Pons (tissue), 1 donor: ENCODE data around the gene COL17A1.

Experiments
- DNase-seq: peaks from one replicate; pipeline ENCODE4 v3.0.0-alpha.2; 2016; ENCODE audit warnings: low spot score

Gene COL17A1

DNA sequence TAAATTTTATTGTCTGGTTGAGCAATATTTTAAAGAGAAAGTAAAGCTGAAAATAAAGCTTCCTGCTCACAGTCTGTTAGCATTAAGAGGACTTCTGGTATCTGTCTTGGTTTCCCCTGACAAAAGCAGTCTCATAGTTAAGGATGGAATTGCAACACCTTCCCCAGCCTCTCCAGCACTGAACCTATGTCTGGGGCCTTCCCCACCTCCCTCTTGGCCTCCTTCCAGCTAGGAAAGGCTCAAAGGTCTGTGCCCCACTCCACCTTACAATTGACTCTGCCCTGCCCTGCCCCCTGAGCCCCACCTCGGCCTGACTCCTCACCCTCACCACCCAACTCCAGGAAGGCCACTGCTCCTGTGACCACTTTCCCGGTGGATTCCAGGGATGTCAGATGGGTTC lies 33.2 kb downstream of the COL17A1 start:
- no peak for DNase-seq

DNA sequence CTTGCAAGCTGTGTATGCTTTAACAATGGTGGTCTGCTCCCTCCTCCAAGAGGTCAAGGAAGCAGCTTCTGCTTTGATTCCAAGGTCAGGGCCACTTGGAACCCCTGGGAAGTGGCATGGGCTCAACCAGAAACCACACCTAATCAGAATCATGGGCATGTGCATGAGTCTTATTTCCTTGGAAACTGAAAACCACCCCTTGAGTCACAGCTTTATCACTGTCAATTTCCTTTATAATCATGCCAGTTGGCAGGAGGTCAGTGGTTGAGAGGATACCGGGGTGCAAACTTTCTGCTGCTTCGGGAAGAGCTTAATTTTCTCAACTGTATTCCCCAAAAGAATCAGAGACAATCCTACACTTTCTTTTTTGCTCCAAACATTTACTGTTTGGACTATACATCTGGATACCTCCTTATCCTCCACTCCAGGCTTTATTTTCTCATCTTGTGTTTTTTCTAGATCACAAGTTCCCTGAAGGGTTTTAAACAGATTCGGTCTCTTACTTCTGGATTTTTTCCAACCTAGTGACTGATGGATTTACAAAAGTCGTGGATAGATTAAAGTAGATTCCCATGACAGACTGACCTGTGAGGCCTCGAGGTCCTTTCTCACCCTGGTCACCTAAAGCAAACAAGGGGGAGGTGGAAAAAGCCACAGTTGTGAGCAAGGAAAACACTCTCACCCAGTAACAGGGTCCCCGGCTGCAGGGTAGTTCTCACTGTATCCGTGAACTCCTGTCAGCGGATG lies 36.0 kb downstream of the COL17A1 start:
- DNase-seq, result no peak

- no peak for DNase-seq
These were observed 39.0 kb downstream of the COL17A1 start for GRCh38 chr10:104046651-104047050.

DNA sequence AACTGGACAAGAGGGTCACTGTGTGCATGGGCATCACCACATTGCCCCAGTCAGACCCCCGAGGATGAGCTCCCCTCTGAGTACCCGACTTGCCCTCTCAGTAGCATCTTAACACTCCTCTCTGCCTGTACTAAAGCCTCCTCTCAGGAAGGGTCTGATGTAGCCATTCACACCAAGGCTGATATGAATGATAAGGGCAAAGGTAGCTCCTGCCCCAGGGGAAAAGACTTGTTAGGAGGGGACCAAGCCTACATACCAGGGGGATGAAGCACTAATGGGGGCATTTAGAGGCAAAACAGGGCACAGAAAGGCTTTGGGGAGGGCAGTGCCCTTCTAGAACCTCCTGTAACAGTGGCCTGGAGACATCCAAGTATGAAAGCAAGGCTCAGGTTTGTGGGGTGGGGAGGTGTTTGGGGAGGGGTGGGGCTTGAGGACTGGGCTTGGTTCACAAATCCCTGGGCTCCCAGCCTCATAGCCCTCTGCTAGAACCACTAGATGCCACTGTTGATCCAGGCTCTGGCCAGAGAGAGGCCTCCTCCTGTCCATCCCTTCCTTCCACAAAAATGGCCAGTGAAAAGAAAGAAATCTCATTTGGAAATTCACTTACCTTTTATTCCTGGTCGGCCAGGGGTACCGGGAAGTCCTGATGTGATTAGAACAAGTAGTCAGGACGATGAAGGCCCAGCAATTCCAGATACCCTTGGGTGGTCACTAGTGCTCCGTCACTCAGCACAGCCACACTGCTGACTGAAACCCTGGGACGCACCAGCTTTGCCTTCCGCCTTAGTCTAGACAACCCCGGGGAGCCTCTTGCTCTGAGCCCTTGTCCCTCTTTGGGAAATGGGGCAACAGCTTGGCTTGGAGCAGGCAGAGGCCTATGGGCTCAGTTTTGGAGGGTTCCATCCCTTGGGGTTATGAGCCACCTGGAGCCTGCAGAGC lies 40.3 kb downstream of the COL17A1 start:
- DNase-seq, result peak; percentile 86

GRCh38 chr10:104043854-104044253 lies 41.8 kb downstream of the COL17A1 start:
- DNase-seq, result no peak

DNA sequence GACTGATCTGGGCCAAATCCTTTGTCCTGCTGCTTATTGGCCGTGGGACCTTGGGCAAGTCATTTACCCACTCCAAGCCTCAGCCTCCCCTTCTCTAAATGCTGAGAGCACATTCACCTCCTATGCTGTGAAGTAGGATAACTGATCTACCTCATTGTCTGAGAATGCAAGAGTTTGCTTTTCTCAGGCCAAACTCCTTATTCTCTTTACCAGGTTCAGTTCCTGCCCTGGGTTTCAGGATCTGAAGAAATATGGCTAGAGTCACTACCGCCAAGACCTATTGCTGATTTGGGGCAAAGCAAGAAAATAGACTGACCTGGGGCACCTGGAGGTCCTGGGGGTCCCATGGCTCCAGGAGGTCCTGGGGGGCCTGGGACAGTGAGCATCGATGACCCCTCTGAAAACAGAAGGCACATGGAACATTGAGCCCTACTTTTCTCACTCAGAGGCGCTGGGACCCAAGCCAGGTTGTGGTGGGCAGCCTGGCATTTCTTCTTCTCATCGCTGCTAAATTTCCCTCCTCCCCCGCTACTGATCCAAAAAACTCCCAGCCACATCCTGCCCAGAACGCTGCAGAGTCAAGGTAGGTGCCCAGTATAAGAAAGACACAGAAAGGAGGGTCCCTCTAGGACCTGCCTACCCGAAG lies 42.4 kb downstream of the COL17A1 start:
- DNase-seq, result no peak

DNA sequence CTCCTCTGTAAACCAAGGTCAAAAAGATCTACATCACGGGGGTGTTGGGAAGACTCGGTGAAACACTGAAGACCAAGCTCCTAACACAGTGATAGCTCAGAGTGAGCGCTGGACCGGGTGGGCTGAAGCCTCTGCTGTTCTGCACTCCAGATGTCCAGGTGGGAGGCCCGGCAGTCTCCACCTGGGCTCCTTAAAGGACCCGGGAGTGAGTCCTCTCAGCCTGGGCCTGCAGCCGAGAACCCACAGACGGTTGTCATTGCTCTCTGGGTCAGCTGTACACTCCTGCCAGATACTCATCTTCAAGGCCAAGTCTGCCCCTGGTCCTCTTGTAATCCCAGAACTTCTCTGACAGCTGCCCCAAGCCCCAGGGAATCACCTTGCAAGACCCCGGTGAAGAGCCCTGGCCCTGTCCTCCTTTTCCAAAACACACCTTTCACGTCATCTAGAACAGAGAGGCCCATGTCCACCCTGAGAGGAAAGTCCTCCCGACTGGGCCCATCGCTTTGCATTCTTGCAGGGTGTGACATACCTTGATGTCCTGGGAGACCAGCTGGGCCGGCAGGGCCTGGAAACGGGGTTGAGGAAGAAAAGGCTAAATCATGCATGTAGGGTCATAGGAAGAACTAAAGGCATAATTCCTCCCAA lies 43.7 kb downstream of the COL17A1 start:
- DNase-seq, result no peak

- no peak for DNase-seq
These were observed 44.6 kb downstream of the COL17A1 start for GRCh38 chr10:104040862-104041789.

DNA sequence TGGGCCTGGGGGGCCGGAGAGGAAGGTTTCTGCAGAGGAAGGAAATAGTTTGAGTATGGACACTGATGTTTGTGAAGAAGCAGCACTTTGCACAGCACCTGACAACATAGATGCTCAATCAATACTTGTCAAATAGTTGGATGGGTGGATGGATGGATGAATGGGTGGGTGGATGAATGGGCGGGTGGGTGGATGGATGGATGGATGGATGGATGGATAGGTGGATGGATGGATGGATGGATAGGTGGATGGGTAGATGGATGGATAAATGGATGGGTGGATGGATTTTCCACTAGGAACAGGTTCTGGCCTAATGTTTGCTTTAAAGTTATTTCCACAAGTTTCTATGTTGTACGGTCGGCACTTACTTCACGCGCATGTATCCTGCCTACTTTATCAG lies 45.3 kb downstream of the COL17A1 start:
- DNase-seq, result no peak

DNA sequence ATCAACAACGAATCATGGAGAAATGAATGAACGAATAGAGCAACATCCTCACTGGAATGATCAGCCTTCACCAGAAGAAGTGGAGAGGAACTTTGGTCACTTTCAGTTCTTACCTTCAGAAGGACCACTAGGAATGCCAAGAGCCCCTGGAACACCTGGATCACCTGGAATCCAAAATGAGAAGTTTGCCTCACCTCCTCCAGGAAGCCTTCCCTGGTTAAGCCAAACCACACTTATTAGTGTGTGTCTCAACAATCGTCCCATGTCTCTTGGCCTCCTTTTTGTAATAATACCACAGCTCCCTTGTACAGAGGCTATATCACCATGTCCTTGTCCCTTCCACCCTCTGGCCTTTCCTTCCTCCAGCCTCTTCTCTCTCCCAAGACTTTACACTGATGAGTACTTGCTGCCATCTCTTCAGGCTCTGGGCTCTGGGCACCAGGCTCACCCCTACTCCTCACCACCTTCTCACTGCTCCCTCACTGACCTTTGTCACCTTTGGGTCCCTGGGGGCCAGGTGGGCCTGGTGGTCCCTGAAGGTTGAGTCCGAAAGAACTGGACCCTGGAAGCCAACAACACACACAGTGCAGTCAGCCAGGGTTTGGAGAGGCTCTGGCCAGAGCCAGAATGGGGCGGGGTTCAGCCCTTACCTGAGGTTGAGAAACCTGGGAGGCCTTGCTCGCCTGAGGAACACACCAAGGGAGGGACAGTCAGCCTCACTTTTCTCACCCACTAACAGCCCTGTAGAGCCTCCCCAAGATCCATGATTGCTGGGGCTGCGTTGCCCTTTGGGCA lies 46.5 kb downstream of the COL17A1 start:
- no peak for DNase-seq

DNA sequence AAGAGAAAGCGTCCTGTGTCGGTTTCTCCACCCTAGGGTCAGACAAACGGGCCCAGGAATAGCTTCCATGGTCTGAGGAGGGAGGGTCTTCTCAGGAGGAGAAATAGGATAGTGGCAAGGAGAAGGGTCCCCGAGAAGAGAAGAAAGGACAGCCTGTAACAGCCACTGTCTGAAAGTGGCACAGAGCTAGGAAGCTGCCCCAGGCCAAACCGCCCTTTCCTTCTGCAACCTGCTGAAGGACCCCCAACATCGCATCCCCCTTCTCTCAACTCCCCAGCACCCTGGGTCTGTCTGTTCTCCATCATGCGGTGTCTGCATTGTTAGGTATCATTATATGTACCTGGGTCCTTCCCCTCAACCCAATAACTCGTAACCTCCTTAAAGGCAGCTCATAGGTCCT lies 47.1 kb downstream of the COL17A1 start:
- DNase-seq, result no peak

- no peak for DNase-seq
These were observed 48.3 kb downstream of the COL17A1 start for GRCh38 chr10:104037261-104037951.

DNA sequence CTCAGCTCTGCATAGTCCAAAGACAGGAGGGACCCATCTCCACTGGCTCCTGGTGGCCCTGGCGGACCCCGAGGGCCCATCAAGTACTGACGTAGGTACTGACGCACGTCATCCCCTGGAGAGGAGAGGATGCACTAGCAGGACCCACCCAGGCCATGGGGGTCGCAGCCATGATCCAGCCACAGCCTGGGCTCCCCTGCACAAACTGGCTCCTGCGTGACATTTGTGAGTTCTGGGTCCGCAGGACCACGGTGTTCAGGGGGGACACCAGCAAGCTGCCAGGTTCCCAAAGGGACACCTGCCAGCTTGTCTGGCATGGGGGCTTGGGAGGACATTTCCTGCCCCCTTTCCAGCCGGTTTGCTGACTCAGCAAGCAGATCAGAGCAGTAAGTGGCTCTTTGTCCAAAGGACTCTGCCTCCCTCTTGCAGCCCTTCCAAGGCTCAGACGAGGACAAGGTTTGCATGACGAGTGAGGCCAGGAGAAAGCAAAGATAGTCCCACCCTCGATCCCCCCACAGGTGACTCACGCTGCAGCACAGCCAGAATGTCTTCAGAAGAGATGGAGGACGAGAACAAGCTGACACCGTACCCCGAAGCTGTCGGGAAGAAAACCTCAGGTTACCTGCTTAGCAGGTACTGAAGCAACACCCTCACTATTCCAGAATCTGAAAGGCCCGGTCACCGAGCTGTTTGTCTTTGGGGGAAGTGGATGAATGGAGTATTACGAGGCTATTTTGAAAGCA lies 49.0 kb downstream of the COL17A1 start:
- no peak for DNase-seq

DNA sequence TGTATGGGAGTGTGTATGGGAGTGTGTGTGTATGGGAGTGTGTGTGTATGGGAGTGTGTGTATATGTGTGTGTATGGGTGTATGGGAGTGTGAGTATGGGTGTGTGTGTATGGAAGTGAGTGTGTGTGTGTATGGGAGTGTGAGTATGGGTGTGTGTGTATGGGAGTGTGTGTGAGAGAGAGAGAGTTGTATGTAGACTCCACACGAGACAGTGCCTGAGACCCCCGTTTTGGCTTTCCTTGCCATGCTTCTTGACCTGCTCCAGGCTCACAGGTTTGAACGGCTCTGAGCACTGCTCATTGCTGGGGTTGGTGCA lies 49.7 kb downstream of the COL17A1 start:
- DNase-seq, result no peak

DNA sequence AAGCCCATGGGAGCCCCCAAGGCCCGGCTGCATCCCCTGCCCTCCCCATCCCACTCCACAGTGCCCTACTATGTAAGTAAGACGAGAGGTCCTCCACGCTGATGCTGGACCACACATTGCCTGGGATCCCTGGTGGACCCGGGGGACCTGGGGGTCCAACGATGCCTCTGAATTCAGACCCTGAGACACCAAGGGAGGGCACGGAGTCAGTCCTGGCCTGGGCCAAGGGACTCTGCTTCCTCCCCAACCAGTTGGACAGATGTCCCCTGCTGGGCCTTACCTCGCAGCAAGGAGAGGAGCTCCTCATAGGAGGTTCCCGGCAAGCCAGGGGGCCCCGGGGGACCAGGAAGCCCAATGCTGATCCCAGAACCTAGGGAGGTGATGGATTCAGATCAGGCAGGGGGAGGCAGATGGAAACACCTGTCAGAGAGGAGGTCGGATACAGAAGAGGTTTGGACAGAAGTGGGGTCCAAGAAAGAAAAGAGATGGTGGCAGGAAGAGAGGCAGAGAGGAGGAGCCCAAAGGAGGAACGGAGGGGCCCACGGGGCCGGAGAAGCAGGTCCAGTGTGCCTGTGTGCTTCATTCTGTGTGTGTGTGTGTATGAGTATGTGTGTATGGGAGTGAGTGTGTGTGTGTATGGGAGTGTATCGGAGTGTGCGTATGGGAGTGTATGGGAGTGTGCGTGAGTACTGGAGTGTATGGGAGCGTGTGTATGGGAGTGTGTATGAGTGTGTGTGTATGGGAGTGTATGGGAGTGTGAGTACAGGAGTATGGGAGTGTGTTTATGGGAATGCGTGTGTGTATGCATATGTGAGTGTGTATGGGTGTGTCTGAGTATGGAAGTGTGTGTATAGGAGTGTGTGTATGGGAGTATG lies 50.2 kb downstream of the COL17A1 start:
- DNase-seq, result no peak

GRCh38 chr10:104034401-104035193 lies 51.1 kb downstream of the COL17A1 start:
- no peak for DNase-seq

DNA sequence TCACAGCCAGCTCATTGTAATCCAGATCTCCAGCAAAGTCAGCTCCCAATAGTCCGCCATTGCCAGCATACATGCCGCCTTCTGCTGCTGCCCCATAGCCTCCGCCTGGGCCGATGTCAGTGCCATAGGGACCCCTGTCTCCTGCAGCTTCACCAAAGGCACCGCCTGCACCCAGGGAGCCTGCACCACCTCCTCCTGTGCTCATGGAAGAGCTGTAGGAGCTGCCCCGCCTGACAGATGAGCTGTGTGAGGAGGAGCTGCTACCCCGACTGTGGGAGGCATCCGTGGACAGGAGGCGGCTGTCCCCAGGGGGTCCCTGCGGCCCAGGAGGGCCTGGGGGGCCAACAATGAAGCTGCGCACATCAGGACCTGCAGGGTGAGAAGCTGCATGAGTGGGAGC lies 51.7 kb downstream of the COL17A1 start:
- no peak for DNase-seq
